Lower lobe of right lung (tissue), 2 donors: ENCODE data around the gene RCOR2. TPM values are rescaled to one million over a fixed set of nuclear protein-coding genes. Genes with fewer than 3 reads are reported as not detected.

Experiments used
- ATAC-seq, 2 donors: fragments of 200-7000 bp; cut with Tn5 transposase; one replicate each; pipeline ENCODE4 v1.9.1; 2020 to 2022; ENCODE audit warnings: mild to moderate bottlenecking in 2 of 2, moderate library complexity in 2 of 2
- DNase-seq: peaks from one replicate; pipeline ENCODE4 v3.0.0-alpha.2; 2020
- H3K27ac ChIP-seq: fragments of 200-600 bp; one replicate; pipeline ENCODE4 v1.8.0; 2022
- H3K27me3 ChIP-seq: fragments of 200-600 bp; one replicate; pipeline ENCODE4 v1.8.0; 2022; ENCODE audit warnings: low read depth
- H3K36me3 ChIP-seq: fragments of 200-600 bp; one replicate; pipeline ENCODE4 v1.8.0; 2022; ENCODE audit warnings: mild to moderate bottlenecking
- H3K4me1 ChIP-seq: fragments of 200-600 bp; one replicate; pipeline ENCODE4 v1.8.0; 2022
- H3K4me3 ChIP-seq: fragments of 200-600 bp; one replicate; pipeline ENCODE4 v1.8.0; 2022; ENCODE audit warnings: mild to moderate bottlenecking
- H3K9me3 ChIP-seq: fragments of 200-600 bp; one replicate; pipeline ENCODE4 v1.8.0; 2022
- intact Hi-C: fragments of 100-400 bp; cut with DNase I; formaldehyde crosslinking; loops from one replicate; pipeline ENCODE4 v1.11.0; 2022
- total RNA-seq: library from RNA; stranded (reverse); fragmentation: NEBNext Ultra II Directional; extraction: Animal tissue kit (Norgen Biotek cat#: 25700); gene quantifications from one replicate; pipeline ENCODE4 v1.2.1, GENCODE V29; 2021
- TF ChIP-seq, protein P1 (sequence below): fragments of 200-600 bp; IDR thresholded peaks from one replicate; pipeline ENCODE4 v1.8.0; 2022; ENCODE audit warnings: antibody characterized with exemption, mild to moderate bottlenecking
- donor health status: DM: no; HTN: yes; CAD: no; lungs with severe emphysema.

RCOR2 gene
- total RNA-seq, 1 donor from 2014 or later, result 0.18 TPM

DNA sequence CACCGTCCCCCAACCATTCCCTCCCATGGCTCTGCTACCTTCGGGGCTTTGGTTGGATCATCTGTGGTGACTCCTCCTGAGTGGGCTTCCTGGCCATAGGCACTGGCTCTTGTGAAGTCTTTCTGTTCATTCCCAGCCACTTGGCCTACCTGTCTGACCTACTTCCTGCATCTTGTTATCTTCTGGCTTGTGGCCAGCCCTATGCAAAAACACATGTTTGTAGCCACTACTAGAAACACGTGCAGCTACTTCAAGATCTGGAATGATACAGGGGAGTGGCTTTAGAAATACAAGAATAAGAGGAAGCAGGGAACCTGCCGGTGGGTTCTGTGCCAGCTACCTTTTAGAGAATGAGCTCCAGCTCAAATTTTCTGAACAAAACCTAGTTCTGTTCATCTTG, 20.9 kb downstream of the RCOR2 start:
- intact Hi-C loops, result no loop called here
- TF ChIP-seq, protein P1, sequence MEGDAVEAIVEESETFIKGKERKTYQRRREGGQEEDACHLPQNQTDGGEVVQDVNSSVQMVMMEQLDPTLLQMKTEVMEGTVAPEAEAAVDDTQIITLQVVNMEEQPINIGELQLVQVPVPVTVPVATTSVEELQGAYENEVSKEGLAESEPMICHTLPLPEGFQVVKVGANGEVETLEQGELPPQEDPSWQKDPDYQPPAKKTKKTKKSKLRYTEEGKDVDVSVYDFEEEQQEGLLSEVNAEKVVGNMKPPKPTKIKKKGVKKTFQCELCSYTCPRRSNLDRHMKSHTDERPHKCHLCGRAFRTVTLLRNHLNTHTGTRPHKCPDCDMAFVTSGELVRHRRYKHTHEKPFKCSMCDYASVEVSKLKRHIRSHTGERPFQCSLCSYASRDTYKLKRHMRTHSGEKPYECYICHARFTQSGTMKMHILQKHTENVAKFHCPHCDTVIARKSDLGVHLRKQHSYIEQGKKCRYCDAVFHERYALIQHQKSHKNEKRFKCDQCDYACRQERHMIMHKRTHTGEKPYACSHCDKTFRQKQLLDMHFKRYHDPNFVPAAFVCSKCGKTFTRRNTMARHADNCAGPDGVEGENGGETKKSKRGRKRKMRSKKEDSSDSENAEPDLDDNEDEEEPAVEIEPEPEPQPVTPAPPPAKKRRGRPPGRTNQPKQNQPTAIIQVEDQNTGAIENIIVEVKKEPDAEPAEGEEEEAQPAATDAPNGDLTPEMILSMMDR, result no peak
- H3K27me3 ChIP-seq, result no peaks in the 10 kb centered on the region
- peaks cover 64% of the 10 kb centered on the region for H3K36me3 ChIP-seq
- H3K9me3 ChIP-seq, result no peaks in the 10 kb centered on the region
- DNase-seq (no peak), ATAC-seq (peak; percentile 73 to 86)
- H3K4me1 ChIP-seq, result peaks cover 24% of the 10 kb centered on the region
- H3K27ac ChIP-seq, result no peak overlapping the region
- H3K4me3 ChIP-seq, result no peak overlapping the region

DNA sequence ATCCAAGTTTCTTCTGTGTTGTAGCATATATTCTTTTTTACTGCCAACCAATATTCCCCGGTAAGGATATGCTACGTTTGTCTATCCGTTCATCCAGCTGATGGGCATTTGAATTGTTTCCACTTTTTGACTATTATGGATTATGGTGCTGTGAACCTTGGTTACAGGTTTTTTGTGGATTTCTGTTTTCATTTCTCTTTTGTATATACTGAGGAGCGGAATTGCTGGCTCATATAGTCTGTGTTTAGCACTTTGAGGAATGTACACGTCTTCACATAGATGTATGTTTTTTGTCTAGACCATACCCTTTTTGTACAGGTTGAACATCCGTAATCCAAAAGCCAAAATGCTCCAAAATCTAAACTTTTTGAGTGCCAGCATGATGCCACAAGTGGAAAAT, 23.6 kb downstream of the RCOR2 start:
- DNase-seq (no peak), ATAC-seq (no peak)
- H3K9me3 ChIP-seq, result no peaks in the 10 kb centered on the region
- peaks cover 49% of the 10 kb centered on the region for H3K4me1 ChIP-seq
- H3K27me3 ChIP-seq, result no peaks in the 10 kb centered on the region
- no peak overlapping the region for H3K4me3 ChIP-seq
- intact Hi-C loops, result no loop called here
- H3K27ac ChIP-seq, result no peak overlapping the region
- TF ChIP-seq, protein P1, result no peak
- H3K36me3 ChIP-seq, result peaks cover 37% of the 10 kb centered on the region

DNA sequence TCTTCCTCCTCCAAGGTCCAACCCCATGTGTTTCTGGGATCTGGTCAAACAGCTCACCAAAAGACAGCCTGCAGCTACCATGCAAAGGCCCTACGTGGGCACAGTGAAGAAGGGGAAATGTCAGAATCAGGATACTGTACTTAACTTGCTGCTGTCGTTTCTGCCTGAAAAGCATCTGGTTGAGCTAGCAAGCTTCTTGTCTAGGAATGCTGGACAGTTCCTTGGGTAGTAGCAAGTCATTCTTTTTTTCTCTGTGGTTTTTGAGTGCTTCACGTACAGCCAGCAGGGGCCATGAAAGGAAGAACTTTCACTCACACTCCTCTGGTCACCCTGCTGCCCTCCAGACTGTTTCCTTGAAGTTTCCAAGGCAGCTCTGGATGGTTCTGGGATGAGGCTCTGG, 24.7 kb downstream of the RCOR2 start:
- DNase-seq (no peak), ATAC-seq (no peak)
- Histone ChIP-seq H3K9me3 (no peaks in the 10 kb centered on the region), H3K4me1 (peaks cover 60% of the 10 kb centered on the region), H3K4me3 (no peak overlapping the region), H3K27me3 (no peaks in the 10 kb centered on the region), H3K27ac (no peak overlapping the region), H3K36me3 (peaks cover 26% of the 10 kb centered on the region)
- intact Hi-C loops, result no loop called here
- TF ChIP-seq, protein P1, result no peak

DNA sequence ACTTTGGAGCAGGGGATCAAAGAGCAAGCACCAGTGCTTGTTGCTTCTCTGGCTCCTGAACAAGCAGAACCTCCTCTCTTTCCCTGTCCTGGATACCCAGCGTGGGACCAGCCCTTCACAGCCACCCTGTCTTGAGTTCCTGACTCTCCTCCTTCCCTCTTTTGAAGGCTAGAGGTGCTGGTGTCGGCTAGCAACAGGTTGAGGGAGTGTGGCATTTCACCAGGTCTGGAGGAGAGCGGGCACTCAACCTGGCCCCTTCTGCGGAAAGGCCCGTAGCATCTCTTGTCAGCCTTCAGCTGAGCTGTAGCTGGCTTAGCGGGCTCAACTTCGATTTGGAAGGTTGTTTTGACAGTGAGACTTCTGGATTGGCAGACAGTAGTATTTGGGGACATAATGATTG, 26.6 kb downstream of the RCOR2 start:
- Histone ChIP-seq H3K9me3 (no peaks in the 10 kb centered on the region), H3K4me1 (peaks cover 61% of the 10 kb centered on the region), H3K27ac (no peak overlapping the region), H3K36me3 (peaks cover 7% of the 10 kb centered on the region), H3K27me3 (no peaks in the 10 kb centered on the region), H3K4me3 (no peak overlapping the region)
- TF ChIP-seq, protein P1, result no peak
- intact Hi-C loops, result no loop called here
- no peak for ATAC-seq
- DNase-seq, result no peak

DNA sequence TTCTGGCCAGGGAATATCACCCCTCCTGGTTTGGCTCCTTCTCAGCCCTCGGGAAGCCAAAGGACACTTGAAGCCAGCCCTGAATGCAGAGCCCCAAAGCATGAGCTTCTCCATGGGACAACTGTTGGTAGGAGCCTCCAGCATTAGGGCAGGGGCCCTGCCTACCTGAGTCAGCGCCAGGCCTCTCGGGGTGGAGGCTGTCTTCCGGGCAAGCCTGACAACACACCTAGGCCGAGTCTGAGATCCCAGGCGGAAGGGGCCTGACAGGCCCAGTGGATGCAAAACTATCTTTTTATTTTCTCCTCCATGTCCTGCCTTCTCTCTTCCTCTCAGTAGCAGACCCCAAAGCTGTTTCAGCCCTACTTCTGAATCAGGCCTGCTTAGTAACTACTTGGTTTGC, 27.6 kb downstream of the RCOR2 start:
- Histone ChIP-seq H3K36me3 (peaks cover 3% of the 10 kb centered on the region), H3K27ac (peak overlapping the region; percentile 78), H3K4me3 (peak overlapping the region; percentile 48), H3K9me3 (no peaks in the 10 kb centered on the region), H3K27me3 (no peaks in the 10 kb centered on the region), H3K4me1 (peaks cover 67% of the 10 kb centered on the region)
- ATAC-seq, result peak in 1 of 2 donors; percentile 51
- DNase-seq, result no peak
- intact Hi-C loops, result no loop called here
- TF ChIP-seq, protein P1, result no peak
